Ishikawa (cell line): ENCODE measurements around the gene SMAD2.

ENCODE experiments used
- CEBPB ChIP-seq: IDR thresholded peaks from 2 replicates; pipeline ENCODE4 v1.6.1; 2012
- CREB1 ChIP-seq: IDR thresholded peaks from 2 replicates; pipeline ENCODE4 v1.6.1; 2012; ENCODE audit warnings: low read depth
- EGR1 ChIP-seq: IDR thresholded peaks from 2 replicates; pipeline ENCODE4 v1.6.1; 2012
- EP300 ChIP-seq: IDR thresholded peaks from 2 replicates; pipeline ENCODE4 v1.6.1; 2012; ENCODE audit warnings: borderline replicate concordance
- FOXM1 ChIP-seq: IDR thresholded peaks from 2 replicates; pipeline ENCODE4 v1.6.1; 2012; ENCODE audit warnings: low read depth, borderline replicate concordance
- MAX ChIP-seq: IDR thresholded peaks from 2 replicates; pipeline ENCODE4 v1.6.1; 2012
- NFIC ChIP-seq: IDR thresholded peaks from 2 replicates; pipeline ENCODE4 v1.6.1; 2012
- RAD21 ChIP-seq: IDR thresholded peaks from 2 replicates; pipeline ENCODE4 v1.6.1; 2012; ENCODE audit warnings: low read depth
- REST ChIP-seq: IDR thresholded peaks from 2 replicates; pipeline ENCODE4 v1.6.1; 2012; ENCODE audit warnings: low read depth, mild to moderate bottlenecking
- TAF1 ChIP-seq: IDR thresholded peaks from 2 replicates; pipeline ENCODE4 v1.6.1; 2012; ENCODE audit warnings: low read depth, mild to moderate bottlenecking
- TCF12 ChIP-seq: IDR thresholded peaks from 2 replicates; pipeline ENCODE4 v1.6.1; 2012; ENCODE audit warnings: low read depth
- TEAD4 ChIP-seq: IDR thresholded peaks from 2 replicates; pipeline ENCODE4 v1.6.1; 2012
- USF1 ChIP-seq: IDR thresholded peaks from 2 replicates; pipeline ENCODE4 v1.6.1; 2012
- YY1 ChIP-seq: IDR thresholded peaks from 2 replicates; pipeline ENCODE4 v1.6.1; 2012; ENCODE audit warnings: low read depth
- ZBTB7A ChIP-seq: IDR thresholded peaks from 2 replicates; pipeline ENCODE4 v1.6.1; 2012; ENCODE audit warnings: low read depth

SMAD2 gene

GRCh38 chr18:47949202-47949601, 18.7 kb upstream of the SMAD2 start:
- TF ChIP-seq RAD21 = no peak
- TF ChIP-seq TAF1 = no peak
- no peak for TF ChIP-seq NFIC
- TF ChIP-seq ZBTB7A = no peak
- TF ChIP-seq CREB1 = no peak
- no peak for TF ChIP-seq REST
- TF ChIP-seq EP300 = no peak
- TF ChIP-seq TEAD4 = no peak
- TF ChIP-seq CEBPB = no peak

GRCh38 chr18:47946889-47947288, 16.4 kb upstream of the SMAD2 start:
- TF ChIP-seq FOXM1 (no peak), EP300 (no peak), TCF12 (no peak), CREB1 (no peak)

GRCh38 chr18:47944972-47945852, 14.8 kb upstream of the SMAD2 start:
- TF ChIP-seq TCF12 = no peak
- TF ChIP-seq USF1 = no peak
- no peak for TF ChIP-seq REST
- no peak for TF ChIP-seq CREB1
- TF ChIP-seq TEAD4 = no peak
- TF ChIP-seq EGR1 = no peak
- TF ChIP-seq TAF1 = no peak
- TF ChIP-seq ZBTB7A = no peak
- TF ChIP-seq YY1 = no peak

- TF ChIP-seq YY1 = no peak
- no peak for TF ChIP-seq FOXM1
- TF ChIP-seq CEBPB = no peak
- TF ChIP-seq EP300 = no peak
- TF ChIP-seq USF1 = no peak
- TF ChIP-seq MAX = no peak
- no peak for TF ChIP-seq RAD21
- no peak for TF ChIP-seq ZBTB7A
- TF ChIP-seq CREB1 = no peak
- no peak for TF ChIP-seq REST
Measured at GRCh38 chr18:47936952-47937351, 6.5 kb upstream of the SMAD2 start.
